HEK293T (cell line): ENCODE data around the gene FILIP1.

Experiments
- L3MBTL2 ChIP-seq: fragments of 450-650 bp; conservative IDR thresholded peaks from 2 replicates; pipeline ENCODE4 v1.6.1; 2016; ENCODE audit warnings: mild to moderate bottlenecking
- NFRKB ChIP-seq: fragments of 450-650 bp; IDR thresholded peaks from 2 replicates; pipeline ENCODE4 v1.6.1; 2016; ENCODE audit warnings: mild to moderate bottlenecking, moderate library complexity
- SP1 ChIP-seq: fragments of 450-650 bp; IDR thresholded peaks from 2 replicates; pipeline ENCODE4 v1.6.1; 2017
- ZNF384 ChIP-seq: fragments of 450-650 bp; IDR thresholded peaks from 2 replicates; pipeline ENCODE4 v1.6.1; 2016

- TF ChIP-seq SP1, result no peak
- no peak for TF ChIP-seq L3MBTL2
- no peak for TF ChIP-seq ZNF384
- no peak for TF ChIP-seq NFRKB
Observed at GRCh38 chr6:75376347-75377024, 117.1 kb downstream of the FILIP1 start.
